GM19240 (cell line): ENCODE measurements around the gene CYBA.
"Not testable (repeated sequence)": the region's sequence is repeated elsewhere in the genome, so short reads cannot be mapped to it uniquely, and the experiment has no call there.

Source experiments
- DNase-seq: peaks from one replicate; pipeline ENCODE4 v3.0.0; 2011; ENCODE audit warnings: low spot score; ENCODE audit not compliant: insufficient read length

Gene CYBA

DNA sequence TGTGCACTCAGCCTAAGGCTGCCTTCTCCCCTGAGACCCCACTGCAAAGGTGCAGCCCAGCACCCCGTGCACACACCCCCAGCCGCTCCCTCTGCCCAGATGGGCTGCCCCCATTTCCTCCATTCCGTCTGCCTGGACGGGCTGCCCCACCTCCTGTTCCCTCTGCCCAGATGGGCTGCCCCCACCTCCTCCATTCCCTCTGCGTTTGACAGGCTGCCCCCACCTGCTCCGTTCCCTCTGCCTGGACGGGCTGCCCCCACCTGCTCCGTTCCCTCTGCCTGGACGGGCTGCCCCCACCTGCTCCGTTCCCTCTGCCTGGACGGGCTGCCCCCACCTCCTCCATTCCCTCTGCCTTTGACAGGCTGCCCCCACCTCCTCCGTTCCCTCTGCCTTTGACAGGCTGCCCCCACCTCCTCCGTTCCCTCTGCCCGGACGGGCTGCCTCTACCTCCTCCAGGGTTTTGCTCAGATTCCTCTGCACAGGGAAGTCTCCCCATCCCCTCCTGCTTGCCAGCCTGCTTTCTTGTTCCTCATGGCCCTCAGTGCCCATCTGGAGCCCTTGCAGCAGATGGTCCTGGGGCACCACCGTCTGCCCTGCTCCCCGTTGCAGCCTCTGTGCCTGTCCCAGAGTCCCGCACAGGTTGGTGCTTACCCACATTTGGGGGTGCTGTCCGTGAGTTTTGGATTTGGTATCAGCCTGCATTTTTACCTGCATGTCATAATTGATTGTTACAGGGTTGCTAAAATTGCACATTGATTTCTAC is 35.9 kb downstream of the CYBA start:
- no peak for DNase-seq

DNA sequence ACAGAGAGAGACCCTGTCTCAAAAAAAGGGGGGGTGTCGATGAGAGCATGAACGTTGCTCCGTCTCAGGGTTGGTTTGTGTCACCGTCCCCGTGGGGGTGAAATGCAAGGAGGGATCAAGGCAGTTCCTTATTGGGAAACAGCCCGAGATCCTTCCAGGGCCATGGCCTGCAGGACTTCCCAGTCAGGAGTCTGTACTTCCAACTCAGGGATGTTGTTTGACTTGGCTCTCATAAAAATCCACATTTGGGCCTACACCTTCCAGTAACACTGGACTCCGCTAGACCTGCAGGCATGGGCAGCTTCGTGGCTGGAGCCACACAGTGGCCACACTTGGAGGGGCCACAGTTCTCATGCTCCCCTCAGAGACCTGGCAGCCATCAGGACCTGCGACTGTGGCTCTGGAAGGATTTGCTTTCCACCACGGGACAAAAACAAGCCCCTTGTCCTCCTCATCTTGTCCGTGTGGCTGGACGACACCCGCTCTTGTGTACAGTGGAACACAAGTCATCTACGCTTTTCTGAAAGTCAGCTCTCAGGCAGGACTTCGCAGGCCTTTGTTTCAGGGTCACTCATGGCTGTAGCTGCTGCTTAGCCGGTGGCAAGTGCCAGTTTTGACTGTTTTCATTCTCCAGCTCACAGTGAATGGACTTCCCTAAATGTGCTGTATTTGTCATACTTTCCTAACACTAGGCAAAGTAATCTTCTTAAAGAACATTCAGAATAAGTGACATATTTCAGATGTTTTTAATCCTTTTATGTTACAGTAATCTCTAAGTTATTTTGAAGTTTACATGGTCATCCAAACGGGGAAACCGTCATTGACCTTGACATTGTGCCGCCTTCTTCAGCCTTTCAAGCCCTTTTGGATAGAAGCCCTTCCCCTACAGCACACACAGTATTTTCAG is 36.7 kb downstream of the CYBA start:
- no peak for DNase-seq

DNA sequence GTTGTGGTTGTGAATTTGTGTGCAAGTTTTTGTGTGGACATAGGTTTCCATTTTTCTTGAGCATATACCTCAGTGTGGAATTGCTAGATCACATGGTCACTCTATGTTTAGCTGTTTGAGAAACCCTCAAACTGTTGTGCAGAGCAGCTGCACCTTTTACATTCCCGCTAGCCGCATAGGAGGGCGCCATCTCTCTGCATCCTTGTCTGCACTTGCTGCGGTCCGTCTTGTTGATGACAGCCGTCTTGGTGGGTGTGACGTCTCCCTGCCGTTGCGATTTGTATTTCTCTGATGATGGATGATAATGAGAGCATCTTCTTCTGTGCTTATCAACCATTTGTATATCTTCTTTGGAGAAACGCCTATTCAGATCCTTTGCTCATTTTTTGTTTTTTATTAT is 37.6 kb downstream of the CYBA start:
- DNase-seq = no peak

DNA sequence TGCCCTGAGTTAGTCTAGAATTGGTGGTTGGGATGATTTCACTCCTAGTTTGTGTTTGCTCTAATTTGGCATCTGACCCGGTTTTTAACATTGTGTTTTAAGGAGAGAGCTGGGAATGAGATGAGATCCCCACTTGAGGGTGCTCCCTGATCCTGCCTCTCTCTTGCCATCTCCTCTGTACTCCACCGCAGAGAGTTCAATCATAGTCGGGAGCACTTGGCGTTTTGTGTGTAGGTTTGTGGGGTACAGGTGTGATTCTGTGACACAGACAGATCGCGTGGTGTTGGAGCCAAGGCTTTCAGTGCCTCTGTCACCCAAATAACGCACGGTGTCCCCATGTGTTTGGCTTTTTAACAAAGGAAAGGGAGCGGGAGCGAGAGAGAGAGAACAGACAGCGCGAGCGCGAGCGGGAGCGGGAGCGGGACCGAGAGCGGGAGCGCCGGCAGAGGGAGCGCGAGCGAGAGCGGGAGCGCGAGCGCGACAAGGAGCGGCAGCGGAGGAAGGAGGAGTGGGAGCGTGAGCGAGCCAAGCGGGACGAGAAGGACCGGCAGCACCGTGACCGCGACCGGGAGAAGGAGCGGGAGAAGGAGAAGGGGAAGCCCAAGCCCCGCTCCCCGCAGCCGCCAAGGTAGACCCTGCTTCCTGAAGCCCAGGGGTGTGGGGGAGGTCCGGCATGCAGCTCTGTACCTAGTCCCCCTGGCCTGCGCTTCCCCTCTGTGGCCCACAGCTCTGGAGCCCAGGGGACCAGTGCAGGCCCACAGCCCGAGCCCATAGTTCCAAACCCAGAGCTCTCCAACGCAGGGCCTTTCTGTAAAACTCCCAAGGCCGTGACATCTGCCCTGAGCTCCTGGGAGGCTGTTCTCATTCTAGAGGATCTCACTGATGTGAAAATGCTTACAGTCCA is 39.7 kb downstream of the CYBA start:
- no peak for DNase-seq

DNA sequence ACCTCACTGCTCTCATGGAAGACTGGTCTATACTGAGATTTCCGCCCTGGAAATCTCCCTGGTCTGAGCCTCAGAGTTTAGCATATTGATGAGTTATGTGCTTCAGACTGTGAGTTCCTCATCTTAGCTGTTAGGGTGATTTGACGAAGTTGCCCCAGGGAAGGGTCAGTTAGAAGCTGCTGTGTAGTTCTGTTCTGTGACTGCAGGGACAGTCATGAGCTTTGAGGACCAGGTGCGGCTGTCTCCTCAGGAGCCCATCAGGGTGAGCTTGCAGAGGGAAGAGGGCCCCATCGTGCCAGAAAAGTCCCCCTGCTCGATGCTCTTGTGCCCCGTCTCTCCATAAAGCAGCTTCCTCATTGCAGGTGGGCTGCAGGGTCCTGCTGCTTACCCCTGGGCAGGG is 40.8 kb downstream of the CYBA start:
- no peak for DNase-seq

DNA sequence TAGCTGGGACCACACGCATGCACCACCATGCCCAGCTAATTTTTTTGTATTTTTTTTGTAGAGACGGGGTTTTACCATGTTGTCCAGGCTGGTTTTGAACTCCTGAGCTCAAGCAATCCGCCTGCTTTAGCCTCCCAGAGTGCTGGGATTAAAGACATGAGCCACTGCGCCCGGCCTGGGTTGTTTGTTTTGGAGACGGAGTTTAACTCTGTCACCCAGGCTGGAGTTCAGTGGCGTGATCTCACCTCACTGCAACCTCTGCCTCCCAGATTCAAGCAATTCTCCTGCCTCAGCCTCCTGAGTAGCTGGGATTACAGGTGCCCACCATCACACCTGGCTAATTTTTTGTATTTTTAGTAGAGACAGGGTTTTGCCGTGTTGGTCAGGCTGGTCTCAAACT is 41.4 kb downstream of the CYBA start:
- DNase-seq = not testable (repeated sequence)

DNA sequence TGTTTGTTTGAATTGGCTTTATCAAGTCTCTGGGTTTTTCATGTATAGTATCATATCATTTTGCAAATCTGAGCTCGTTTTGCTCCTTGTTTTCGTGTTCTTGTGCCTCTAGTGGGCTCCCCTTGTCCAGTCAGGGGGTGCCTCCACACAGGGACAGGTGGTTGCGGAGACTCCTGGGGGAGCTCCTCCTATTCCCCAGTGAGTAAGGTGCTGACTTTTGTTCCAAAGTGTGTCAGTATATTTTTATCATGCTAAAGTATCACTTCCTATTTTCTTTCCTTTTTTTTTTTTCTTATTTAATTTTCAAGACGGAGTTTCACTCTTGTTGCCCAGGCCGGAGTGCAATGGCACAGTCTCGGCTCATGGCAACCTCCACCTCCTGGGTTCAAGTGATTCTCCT is 42.8 kb downstream of the CYBA start:
- DNase-seq = no peak

DNA sequence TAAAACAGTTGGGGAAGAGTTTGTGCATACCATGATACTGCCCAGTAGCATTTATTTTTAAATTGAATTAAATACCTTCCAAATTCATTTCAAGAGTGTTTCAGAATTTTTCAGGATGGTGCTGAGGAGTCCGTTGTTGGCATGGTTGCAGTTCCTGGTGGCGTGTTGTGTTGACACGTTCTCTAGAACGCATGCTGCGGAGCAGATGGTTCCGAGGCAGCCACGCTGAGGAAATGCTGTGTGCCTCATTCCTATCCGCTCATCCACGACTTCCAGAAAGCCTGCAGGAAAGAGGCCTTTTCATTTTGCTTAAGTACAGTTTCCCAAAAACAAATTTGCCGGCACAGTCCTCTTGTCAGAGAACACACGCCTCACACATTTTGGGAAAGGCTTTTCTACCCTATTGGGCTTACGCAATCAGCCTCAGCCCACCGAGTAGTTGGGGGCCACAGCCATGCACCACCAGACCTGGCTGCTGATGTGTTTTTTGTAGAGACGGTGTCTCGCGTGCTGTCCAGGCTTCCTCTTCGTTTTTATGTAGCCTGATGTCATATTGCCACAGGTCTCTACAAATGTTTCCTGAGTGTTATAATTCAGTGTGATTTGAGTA is 44.6 kb downstream of the CYBA start:
- no peak for DNase-seq

DNA sequence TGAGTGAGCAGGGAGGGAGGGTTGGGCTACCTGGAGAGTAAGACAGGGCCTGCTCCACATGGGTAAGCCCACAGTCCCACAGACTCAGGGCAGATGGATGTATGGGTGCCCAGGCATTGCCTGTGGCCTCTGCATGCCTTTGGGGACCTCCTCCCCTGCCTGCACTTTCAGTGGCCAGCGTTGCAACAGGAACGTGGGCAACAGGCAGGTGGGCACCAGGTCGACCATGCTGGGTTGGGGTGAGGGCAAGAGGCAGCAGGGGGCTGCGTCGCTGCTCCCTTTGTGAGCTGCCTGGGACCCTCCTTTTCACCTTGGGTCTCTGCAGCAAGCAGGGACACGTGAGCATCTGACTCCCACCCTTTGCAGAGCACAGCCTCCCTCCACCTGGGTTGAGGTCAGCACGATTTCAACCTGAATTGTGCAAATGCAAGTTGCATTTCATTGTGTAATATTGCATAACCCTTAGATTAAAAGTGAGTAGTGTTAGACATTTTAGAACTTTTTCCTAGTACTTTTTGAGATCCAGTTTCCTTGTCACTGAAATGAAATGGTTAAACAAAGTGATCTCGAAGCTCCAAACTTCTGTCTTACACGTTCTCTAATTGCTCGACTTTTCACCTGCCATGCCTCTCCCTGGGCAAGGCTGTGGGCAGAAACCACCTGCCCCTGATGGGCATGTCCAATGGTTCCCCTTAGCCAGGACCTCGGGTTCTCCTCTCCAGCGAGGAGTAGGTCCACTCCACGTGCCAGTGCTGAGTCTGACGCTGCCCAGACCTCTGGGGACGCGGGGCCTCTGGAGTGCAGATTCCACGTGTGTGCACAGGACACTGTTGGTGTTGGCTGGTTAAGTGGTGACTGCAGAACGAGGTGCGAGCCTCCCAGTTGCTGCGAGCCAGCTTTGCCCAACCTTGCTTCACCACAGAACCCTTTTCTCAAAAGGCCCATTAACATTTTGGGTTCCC is 45.4 kb downstream of the CYBA start:
- no peak for DNase-seq

DNA sequence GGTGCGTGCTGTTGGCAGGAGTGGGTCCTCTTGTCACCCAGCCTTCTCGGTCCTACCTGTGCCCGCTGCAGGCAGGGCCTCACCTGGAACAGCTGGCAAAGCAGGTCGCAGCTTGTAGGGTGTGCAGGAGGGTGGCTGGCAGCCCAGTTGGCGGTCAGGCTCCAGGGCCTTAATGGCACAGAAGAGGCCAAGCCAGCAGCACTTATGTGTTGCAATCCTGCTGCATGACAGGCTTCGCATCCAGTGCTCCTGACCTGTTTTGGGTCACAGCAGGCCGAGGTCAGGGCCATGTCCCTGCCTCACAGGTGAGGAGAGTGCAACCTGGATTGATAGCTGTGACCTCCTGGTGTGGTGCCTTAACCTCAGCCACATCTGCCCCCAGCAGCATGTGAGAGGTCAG is 48.8 kb downstream of the CYBA start:
- DNase-seq = no peak

DNA sequence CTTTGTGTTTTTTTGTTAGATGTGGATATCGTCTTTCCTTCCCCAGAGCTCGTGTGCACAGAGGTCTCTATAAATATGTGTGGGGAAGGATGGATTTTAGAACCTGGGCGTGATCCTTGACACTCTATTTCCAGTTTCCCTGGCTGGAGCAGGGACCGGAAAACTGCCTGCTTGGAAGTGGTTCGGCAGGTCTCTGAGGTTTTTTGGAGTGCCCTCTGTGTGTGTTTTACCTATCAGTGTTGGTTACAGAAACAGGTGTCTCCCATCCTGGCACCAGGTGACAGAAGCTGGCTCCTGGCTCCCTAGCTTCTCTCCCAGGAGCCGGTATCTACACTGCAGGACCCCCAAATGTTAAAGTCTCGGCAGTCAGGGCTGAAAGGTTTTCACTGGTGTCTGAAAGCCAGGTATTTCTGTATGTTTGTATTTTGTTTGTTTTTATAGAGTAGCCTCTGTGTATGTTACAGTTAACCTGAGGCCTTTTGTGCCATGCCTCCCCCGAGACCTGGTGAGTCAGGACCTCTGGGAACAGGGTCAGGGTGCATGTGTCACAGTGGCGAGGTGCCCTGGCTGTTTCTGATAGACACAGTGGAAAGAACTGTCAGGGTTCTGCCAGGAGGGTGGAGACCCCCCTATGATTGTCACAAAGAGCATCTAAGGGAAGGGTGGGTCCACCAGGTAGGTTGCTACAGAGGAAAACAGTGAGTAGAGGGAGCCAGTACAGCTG is 49.4 kb downstream of the CYBA start:
- no peak for DNase-seq

DNA sequence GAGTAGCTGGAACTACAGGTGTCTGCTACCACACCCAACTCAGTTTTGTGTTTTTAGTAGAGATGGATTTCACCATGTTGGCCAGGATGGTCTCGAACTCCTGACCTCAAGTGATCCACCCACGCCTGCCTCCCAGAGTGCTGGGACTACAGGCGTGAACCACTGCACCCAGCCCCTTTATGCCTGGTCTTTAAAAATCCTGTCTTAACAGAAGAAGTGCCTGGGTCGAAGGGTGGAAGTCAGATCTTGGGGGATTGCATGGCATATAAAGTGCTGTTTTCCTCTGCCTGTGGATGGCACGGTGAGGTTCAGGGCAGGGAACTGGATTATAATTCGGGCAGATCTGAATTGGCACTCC is 50.3 kb downstream of the CYBA start:
- DNase-seq = no peak

DNA sequence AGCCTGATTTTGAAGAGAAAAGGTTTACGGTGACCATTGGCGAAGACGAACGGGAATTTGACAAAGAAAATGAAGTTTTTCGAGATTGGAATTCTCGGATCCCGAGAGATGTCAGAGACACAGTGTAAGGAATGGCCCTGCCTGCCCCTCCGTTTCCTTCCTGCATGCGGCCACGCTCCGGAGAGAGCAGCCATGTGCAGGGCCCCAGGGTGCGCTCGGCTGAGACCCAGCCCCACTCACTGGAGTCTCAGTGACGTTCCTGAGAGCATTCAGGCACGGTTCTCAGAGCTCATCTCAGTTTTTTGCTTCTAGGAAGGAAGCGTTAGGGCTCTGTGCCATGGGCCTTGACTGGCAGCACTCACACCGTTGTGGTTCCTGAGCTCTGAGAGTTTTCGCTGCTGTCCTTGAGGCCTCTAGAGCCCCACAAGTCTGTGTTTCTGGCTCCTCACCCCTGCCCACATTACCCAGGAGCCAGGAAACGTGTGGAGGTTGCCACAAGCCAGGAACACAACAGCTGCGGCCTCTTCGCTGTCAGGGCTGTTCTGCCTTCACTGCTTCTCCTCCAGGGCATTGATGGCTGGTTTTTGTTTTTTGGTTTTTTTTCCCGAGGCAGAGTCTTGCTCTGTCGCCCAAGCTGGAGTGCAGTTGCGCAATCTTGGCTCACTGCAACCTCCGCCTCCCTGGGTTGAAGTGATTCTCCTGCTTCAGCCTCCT is 50.9 kb downstream of the CYBA start:
- no peak for DNase-seq

DNA sequence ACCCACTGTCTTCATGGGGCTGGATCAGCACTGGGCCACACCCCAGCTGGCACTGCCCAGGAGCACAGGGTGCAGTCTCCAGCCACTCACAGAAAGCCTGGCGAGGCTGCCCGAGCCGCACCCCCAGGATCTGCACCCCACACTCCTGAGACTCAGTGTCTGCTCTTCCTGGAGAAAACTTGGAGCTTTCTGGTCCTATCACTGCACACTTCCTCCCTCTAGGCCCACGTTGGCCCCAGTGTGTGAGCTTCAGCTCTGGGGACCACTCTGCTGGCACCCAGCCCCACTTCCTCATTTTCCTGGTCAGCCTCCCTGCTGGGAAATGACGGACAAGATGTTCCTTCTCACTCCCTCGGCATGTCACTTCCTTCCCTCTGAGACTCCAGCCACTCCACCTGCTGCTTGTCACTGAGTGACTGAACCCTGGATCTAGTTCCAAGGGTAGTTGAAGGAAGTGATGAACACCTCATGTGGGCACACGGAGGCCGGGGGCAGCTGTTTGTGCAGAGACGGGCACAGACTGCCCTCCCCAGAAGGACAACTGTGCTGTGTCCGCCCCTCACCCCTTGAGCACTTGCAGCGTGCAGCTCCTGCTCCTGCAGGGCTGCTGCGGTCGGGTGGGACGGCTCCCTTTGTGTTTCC is 51.6 kb downstream of the CYBA start:
- no peak for DNase-seq

DNA sequence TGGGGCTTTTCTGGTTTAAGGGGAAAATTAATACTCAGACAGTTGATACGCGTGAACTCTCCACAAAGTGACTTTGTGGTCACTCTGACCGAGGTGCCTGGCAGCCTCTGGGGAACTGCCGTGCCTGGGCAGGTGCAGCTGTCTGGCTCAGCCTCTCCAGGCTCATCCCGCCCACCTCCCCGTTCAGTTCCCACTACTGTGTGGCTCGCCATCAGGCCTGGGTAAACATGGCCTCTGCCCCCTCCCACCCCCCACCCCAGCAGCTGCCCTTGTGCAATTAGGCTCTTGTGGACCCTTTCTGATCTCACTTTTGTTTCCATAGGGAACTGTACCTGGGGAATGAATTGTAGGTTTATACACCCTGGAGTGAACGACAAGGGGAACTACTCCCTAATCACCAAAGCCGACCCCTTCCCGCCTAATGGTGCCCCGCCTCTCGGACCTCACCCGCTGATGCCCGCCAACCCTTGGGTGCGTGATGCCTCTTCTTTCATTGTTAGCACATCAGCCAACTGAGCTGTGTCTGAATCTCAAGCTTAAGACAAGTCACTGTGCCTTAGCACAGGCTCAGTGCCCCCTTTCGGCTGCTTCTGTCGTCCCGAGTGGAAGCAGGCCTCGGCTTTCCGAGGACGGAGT is 52.9 kb downstream of the CYBA start:
- DNase-seq = no peak

DNA sequence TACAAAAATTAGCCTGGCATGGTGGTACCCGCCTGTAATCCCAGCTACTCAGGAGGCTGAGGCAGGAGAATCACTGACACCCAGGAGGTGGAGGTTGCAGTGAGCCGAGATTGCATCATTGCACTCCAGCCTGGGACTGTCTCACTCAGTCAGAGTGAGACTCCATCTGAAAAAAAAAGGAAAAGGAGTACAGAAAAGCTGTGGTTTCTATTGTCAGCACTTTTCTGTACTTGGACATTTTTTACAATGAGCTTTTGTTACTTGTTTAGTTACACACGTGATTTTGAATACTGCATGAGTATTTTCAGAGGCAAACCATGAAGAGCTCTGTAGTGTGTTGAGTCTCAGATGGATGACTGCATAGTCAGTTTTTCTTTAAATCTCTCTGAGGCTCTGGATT is 54.4 kb downstream of the CYBA start:
- no peak for DNase-seq

DNA sequence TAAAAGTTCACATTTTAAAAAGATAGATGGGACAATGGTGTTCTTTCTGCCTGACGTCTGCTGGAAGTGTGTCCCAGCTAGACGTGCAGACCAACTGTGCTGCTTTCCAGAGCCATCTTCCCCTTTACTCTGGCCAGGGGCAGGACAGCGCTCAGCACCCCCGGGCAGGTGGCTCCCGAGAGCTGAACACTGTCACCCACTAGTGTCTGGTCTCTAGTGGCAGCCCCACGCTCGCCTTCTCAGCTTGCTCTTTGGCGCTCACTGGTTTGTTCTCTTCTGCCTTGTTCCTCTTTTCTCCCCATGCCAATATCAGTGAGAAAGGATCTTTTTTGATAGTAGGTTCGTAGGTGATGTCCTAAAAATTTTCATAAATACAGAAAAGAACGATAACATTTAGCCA is 54.9 kb downstream of the CYBA start:
- DNase-seq = no peak

DNA sequence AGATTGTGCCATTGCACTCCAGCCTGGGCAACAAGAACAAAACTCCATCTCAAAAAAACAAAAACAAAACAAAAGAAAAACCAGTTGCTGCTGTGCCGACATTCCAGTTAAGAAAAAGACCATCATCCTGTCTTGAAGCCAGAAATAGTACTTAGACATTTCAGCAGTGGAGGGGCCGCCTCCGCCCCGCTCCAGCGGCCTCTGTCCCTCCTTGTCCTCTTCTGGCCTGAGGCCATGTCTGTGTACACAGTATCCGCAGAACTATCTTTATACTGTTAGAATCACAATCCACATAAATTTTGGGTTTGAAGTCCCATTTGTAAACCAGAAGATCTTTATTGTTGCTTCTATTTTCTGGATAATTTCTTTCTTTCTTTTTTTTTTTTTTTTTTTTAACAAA is 55.8 kb downstream of the CYBA start:
- DNase-seq = no peak
